BE2C (cell line): ENCODE measurements around the gene RFX8.
"Not testable (repeated sequence)": the region's sequence is repeated elsewhere in the genome, so short reads cannot be mapped to it uniquely, and the experiment has no call there.

Experiments
- DNase-seq: peaks from one replicate; pipeline ENCODE4 v3.0.0-alpha.2; 2020
- H3K27me3 ChIP-seq: fragments of 250-450 bp; sonication (Bioruptor Pico); 2 replicates; pipeline ENCODE4 v1.5.1; 2020; ENCODE audit warnings: mild to moderate bottlenecking
- H3K36me3 ChIP-seq: fragments of 250-450 bp; sonication (Bioruptor Pico); 2 replicates; pipeline ENCODE4 v1.5.1; 2020; ENCODE audit warnings: mild to moderate bottlenecking
- H3K4me1 ChIP-seq: fragments of 250-450 bp; sonication (Bioruptor Pico); 2 replicates; pipeline ENCODE4 v1.5.1; 2020
- H3K4me3 ChIP-seq: 2 replicates; pipeline ENCODE4 v1.5.1; 2011; ENCODE audit warnings: low read depth, low read length
- H3K9me3 ChIP-seq: fragments of 250-450 bp; sonication (Bioruptor Pico); 2 replicates; pipeline ENCODE4 v1.5.1; 2020
- CTCF ChIP-seq: IDR thresholded peaks from 2 replicates; pipeline ENCODE4 v1.5.1; 2012; ENCODE audit warnings: mild to moderate bottlenecking, low read depth, low read length

The RFX8 gene

GRCh38 chr2:101354420-101355311, 120.2 kb downstream of the RFX8 start:
- TF ChIP-seq CTCF: no peak
- Histone ChIP-seq H3K27me3 (no peaks in the 10 kb centered on the region), H3K4me3 (no peak overlapping the region), H3K9me3 (no peaks in the 10 kb centered on the region), H3K36me3 (no peaks in the 10 kb centered on the region), H3K4me1 (no peaks in the 10 kb centered on the region)
- DNase-seq: no peak

DNA sequence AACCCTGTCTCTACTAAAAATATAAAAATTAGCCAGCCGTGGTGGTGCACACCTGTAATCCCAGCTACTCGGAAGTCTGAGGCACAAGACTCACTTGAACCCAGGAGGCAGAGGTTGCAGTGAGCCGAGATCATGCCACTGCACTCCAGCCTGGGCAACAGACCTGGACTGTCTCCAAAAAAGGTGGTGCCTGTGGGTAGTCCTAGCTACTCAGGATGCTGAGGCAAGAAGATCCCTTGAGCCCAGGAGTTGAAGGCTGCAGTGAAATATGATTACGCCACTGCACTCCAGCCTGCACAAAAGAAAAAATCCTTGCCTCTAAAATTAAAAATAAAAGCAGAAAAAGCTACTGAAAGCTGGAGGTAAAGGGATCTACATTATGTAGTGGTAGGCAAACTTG, 122.3 kb downstream of the RFX8 start:
- not testable (repeated sequence) for H3K36me3 ChIP-seq, DNase-seq, H3K27me3 ChIP-seq, H3K4me3 ChIP-seq, H3K9me3 ChIP-seq, H3K4me1 ChIP-seq

- no peaks in the 10 kb centered on the region for H3K9me3 ChIP-seq
- H3K4me3 ChIP-seq: no peak overlapping the region
- H3K4me1 ChIP-seq: no peaks in the 10 kb centered on the region
- no peaks in the 10 kb centered on the region for H3K27me3 ChIP-seq
- no peak for DNase-seq
- no peak for TF ChIP-seq CTCF
- no peaks in the 10 kb centered on the region for H3K36me3 ChIP-seq
Observed at GRCh38 chr2:101351207-101351606, 123.7 kb downstream of the RFX8 start.

DNA sequence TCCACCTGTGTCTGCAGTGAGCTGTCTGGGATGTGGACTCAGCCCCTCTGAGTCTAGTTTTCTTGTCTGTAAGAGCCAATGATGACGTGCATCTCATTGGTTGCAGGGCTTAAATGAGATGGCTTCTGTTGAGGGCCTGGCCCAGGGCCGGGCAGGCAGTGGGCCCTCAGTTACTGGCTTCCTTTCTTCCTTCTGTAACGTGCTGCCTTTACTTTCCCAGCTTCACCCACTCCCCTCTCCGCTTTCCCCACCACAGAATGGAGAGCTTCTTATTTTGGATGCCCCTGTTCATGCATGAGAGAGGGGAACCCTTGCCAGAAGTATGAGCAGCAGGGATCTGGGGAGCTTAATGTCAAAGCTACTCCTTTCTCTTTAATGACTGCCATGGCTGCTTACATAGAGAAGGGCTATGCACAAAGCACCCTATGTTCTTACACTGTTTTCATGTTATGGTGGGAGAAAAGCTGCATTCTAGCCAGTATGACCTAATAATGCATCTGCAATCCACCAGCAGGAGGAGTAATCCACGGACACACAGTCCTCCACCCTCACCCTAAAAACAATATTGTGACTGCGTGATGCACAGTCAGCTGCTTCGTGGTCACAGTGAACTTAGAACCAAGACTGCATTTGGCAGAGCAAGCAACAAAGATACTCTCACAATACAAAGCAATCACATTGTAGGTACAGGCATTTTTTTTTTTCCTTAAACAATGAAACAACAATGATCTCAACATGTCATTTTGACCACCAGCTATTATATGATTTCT, 124.8 kb downstream of the RFX8 start:
- Histone ChIP-seq H3K9me3 (no peaks in the 10 kb centered on the region), H3K36me3 (no peaks in the 10 kb centered on the region), H3K27me3 (no peaks in the 10 kb centered on the region), H3K4me3 (no peak overlapping the region), H3K4me1 (no peaks in the 10 kb centered on the region)
- no peak for TF ChIP-seq CTCF
- no peak for DNase-seq

DNA sequence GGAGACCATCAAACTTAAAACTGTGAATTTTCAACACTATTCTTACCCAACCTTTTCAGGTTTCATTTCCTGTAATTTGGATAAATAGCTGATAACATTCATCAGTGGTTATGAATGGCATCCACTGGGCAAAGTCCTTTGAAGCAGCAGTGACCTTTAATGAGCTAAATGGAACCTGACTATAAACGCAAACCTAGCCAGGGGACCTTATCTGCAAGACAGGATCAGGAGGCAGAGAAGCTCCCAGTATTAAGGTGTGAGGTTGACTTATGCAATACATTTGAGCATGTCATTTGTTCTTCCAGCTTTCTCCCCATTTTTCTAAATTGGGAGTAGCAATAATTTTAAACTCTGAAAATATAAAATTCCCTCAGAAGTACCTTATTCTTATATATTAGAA, 126.0 kb downstream of the RFX8 start:
- Histone ChIP-seq H3K9me3 (no peaks in the 10 kb centered on the region), H3K4me1 (no peaks in the 10 kb centered on the region), H3K4me3 (no peak overlapping the region), H3K27me3 (no peaks in the 10 kb centered on the region), H3K36me3 (no peaks in the 10 kb centered on the region)
- DNase-seq: no peak
- no peak for TF ChIP-seq CTCF
